Measurements from ENCODE around the gene ATP5F1E.

Gene ATP5F1E

DNA sequence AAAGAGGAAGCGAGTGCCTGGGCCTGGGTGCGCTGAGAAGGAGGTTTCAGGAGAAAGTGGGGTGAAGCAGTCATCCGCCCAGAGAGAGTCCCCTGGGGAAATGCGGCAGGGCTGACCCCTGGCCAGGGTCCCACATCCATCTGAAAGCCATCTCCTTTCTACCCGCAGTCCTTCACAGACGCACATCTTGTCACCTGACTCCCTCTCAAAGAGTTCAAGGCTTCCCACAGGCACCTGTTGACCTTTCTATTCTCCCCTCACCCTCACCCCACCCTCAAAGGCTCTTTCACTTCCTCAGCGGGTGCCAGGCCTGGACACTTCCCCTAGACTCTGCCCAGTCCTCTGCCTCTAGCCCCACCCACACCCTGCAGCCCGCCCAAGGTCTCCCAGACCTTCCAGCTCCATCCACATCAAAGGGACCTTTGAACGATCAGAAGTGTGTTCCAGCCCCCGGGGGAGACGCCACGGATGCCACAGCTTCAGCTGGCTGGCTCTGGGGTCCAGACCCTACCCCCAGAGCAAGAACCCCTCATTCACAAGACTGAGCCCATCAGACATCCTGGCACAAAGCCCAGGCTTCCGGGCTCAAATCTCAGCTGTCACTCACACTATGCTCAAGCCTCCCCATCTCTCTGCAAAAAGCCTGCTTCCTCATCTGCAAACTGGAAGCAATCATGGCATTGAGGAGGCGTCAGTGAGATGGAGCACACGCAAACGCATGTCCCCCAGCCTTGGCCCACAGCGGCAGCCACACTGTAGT is 27.2 kb downstream of the ATP5F1E start:
- no peak for DNase-seq

DNA sequence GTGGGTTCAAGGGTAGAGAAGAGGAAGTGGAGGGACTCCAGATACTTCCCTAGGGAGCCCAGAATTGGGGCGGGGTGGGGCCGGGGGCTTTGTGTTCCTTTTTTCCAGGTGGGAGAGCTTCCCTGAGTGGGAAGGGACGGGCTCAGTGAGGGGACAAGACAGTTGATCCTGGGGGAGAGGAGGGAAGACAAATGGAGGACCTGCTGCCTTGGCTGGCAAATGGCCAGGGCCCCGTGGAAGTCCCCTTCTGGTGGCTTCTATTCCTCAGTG is 27.7 kb downstream of the ATP5F1E start:
- no peak for DNase-seq

GRCh38 chr20:59003836-59004492 is 28.2 kb downstream of the ATP5F1E start:
- no peak for DNase-seq

GRCh38 chr20:59002874-59003399 is 29.2 kb downstream of the ATP5F1E start:
- no peak for DNase-seq

DNA sequence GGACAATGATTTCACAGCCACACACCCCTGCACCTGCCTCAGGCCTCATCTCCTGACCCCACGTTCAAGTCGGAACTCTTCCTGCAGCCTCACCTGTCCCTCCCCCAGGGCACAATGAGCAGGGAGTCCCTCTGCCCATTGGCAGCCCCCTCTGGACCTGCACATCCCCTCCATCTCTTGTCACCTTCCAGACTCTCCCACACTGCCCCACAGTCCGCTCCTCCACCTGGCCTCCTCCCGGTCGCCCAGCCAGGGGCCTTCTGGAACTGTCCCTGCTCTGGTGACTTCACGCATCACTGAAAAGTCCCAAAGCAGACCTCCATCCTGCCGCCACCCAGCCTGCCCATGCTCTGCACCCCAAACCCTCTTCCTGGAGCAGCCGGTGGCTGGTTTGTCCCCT is 29.7 kb downstream of the ATP5F1E start:
- no peak for DNase-seq

GRCh38 chr20:59001449-59002171 is 30.5 kb downstream of the ATP5F1E start:
- DNase-seq, result no peak

- no peak for DNase-seq
These were observed 31.1 kb downstream of the ATP5F1E start for GRCh38 chr20:59001068-59001448.

GRCh38 chr20:59000326-59000725 is 31.8 kb downstream of the ATP5F1E start:
- no peak for DNase-seq

DNA sequence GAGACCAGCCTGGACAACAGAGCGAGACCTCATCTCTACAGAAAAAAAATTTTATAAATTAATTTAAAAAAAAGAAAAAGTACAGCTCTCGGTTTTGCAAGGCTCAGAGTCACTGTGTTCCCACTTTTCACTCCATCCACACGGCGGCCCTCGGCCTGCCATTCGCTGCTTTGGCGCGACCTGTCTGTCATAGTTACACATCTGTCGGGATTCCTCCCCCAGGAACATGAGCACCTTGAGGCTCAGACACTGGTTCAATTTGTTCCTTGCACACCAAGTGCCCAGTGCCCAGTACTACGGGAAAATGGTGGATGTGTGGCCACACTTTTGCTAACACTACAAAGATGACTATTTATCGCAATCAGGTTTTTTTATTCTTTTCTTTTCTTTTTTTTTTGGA is 33.5 kb downstream of the ATP5F1E start:
- DNase-seq, result no peak

DNA sequence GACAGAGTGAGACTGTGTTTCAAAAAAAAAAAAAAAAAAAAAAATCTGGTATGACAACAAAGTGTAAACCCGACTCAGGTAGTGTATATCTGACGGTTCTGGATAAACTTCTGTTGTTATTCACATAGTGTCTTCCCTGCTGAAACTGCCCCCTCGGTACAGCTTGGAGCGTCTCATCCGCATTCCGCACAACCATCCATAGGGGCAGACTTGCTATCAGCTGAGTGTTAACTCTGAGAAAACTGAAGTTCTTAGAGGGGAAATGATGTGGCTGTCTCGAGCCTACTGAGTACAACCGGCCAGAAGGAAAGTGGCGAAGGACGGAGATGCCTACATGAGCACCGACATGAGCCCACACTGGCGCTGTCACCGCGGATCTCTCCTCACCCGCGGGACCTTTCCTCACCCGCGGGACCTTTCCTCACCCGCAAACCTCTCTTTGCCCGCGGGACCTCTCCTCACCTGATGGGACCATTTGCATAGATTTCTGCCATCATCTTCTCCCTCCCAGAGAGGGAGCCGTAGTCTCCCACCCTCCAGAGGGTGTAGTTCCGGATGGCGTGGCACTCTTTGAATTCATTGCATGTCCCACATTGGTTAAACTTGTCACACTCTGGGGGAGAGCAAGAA is 34.9 kb downstream of the ATP5F1E start:
- no peak for DNase-seq

DNA sequence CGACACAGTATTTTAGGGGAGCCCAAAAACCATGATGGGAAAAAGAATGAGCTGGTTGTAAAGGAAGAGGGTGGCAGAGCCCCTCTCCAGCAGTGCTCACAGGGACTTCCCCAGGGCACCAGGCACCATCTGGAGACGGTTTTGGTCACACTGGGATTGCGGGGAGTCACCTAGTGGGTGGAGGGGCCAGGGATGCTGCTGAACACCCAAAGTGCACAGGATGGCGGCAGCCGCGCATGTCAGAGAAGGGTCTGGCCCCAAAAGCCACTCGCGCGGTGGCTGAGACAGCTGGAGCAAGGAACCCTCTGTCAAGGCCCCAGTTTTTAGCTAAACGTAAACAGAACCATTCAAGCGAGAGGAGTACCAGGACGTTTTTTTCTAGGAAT is 35.9 kb downstream of the ATP5F1E start:
- DNase-seq, result no peak

DNA sequence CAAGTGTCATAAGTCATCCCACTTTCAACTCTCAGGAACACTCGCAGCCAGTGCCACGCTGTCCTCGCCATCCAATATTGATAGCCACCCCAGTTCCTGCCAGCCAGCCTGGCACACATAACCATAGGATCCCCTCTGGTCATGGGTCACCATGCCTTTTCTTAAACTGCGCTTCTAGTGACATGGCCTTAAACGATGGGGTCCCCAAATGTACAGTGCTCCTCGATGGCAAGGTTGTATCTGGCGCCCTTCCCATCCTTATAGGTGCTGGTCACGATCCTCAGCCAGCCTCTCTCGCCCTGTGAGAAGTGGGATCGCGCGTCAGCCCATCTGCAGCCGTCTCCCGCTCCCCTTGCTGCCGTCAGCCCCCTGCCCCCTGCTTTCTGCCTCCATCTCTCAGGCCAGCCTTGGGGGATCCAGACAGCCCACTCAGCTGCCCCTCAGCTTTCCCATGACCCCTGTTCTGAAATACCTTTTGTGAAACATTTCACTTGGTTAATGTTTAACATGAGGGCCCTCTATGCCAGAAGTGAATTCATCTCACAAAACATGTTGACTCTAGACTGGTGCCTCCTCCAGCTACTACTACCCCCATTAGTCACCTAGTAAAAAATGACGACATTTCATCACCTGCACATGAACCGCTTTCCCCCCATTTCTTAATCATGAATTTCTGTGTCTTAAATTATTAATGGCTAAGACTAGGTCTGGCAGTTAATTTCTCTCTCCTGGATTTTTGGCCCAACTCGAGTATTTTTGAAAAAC is 36.5 kb downstream of the ATP5F1E start:
- DNase-seq, result no peak

DNA sequence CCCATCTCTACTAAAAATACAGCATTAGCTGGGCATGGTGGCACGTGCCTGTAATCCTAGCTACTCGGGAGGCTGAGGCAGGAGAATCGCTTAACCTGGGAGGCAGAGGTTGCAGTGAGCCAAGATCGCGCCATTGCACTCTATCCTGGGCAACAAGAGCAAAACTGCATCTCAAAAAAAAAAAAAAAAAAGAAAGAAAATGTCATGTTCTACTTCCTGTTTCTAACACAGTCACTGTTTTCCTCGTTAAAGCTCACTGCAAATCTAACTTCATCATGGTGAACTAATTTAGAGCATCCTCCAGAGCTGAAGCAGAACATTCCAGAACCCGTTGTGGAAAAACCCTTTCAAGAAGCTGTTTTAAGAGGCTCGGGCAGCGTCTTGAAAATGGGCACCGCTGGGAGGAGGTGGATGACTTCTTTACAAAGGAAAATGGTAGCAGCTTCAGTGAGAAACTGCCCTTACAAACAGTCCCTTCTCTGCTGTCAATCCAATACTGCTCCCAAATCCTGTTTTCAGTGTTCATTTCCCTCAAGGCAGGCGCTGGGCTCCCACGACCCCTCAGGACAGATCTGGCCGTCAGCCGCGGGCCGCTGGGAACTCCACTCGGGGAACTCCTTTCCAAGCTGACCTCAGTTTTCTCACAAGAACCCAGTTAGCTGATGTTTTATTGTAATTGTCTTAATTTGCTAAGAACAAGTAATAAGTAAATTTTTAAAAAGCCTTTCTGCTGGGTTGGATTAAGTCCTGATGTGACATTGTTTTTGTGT is 37.6 kb downstream of the ATP5F1E start:
- DNase-seq, result no peak

GRCh38 chr20:58993332-58994248 is 38.5 kb downstream of the ATP5F1E start:
- DNase-seq, result no peak

DNA sequence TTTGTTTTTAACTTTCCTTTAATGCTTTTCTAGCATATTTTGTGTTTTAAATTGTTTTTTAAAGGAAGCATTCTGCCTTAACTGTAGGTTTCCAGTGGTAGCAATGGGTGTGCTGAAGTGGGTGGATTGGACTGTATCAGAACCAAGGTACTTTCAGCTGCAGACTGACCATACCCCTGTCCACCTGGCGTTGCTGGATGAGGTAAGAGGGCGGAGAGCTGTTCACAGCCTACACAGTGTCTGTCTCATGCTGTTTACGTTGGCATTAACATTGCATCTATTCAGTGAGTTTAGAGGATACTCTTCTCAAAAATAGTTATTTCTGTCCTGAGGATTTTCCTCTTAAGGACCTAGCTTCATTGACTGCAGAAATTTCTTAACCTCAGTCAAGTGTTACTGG is 39.2 kb downstream of the ATP5F1E start:
- DNase-seq, result no peak

- DNase-seq, result no peak
These were observed 40.4 kb downstream of the ATP5F1E start for GRCh38 chr20:58991715-58992114.

DNA sequence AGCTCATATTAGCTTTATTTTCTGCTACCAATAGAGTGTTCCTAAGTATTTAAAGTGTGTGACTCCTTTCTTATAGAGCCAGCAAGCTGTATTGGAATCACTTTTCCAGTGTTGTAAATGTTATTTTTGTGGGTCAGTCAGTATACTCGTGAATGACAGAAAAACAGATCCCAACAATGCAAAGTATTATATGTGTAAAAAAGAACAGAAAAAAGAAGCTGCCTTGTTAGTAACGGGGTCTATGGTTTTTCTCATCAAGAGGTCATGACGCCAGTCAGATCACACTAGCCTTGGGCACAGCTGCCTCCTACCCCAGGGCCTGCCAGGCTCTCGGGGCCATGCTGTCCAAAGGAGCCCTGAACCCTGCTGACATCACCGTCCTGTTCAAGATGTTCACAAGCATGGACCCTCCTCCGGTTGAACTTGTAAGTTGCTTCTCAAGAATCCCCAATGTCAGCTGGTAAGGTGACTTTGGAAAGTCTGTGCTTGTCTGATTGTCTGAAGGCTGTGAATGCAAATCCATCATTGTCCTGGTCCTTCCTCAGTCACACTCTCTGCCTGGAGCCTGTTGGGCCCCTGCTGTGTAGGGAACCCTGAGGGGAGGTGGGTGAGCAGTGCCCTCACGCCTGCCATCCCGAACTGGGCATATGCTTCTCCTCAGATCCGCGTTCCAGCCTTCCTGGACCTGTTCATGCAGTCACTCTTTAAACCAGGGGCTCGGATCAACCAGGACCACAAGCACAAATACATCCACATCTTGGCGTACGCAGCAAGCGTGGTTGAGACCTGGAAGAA is 41.3 kb downstream of the ATP5F1E start:
- DNase-seq, result no peak

DNA sequence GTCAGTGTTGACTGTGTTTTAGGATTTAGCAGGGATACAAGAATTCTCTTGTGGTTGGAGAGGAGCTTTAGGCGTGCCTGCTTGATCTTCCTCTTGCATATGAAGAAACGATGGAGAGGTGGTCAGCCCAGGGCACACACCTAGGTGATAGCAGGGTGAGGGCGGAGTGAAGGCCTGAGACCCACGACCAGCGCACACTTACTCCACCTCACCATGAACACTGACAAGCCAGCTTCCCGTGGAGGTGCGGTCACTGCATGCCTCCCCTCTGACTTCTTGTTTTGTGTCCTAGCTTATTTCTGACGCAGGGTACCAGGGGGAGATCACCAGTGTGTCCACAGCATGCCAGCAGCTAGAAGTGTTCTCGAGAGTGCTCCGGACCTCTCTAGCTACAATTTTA is 42.9 kb downstream of the ATP5F1E start:
- DNase-seq, result no peak

- DNase-seq, result no peak
These were observed 43.6 kb downstream of the ATP5F1E start for GRCh38 chr20:58988565-58988882.
